KMS-11 (cell line): ENCODE results near the gene NLRC3.

ENCODE experiments used
- H2AFZ ChIP-seq: fragments of 200-600 bp; sonication (generic); 2 replicates; pipeline ENCODE4 v1.6.1; 2016; ENCODE audit warnings: antibody characterized with exemption, mixed run types, low read depth
- H3K27ac ChIP-seq: fragments of 200-600 bp; sonication (generic); 2 replicates; pipeline ENCODE4 v1.6.1; 2016; ENCODE audit warnings: mild to moderate bottlenecking, mixed run types
- H3K27me3 ChIP-seq: fragments of 200-600 bp; sonication (generic); 2 replicates; pipeline ENCODE4 v1.6.1; 2017; ENCODE audit warnings: mild to moderate bottlenecking, low read depth, mixed run types, moderate library complexity; ENCODE audit not compliant: insufficient read depth
- H3K36me3 ChIP-seq: fragments of 200-600 bp; sonication (generic); 2 replicates; pipeline ENCODE4 v1.6.1; 2017; ENCODE audit warnings: mild to moderate bottlenecking, mixed run types; ENCODE audit not compliant: insufficient read depth
- H3K4me1 ChIP-seq: fragments of 200-600 bp; sonication (generic); 2 replicates; pipeline ENCODE4 v1.6.1; 2016; ENCODE audit warnings: mild to moderate bottlenecking, low read depth, mixed run types; ENCODE audit not compliant: poor library complexity, severe bottlenecking
- H3K4me2 ChIP-seq: fragments of 200-600 bp; sonication (generic); 2 replicates; pipeline ENCODE4 v1.7.0; 2016; ENCODE audit warnings: mild to moderate bottlenecking, mixed run types
- H3K4me3 ChIP-seq: fragments of 200-600 bp; sonication (generic); IDR thresholded peaks from 2 replicates; pipeline ENCODE4 v1.6.1; 2017; ENCODE audit warnings: low read depth, low read length, mixed read lengths; ENCODE audit not compliant: insufficient read depth
- H3K79me2 ChIP-seq: fragments of 200-600 bp; sonication (generic); 2 replicates; pipeline ENCODE4 v1.6.1; 2016; ENCODE audit warnings: low read depth, mixed run types; ENCODE audit not compliant: insufficient read depth
- H3K9ac ChIP-seq: fragments of 200-600 bp; sonication (generic); 2 replicates; pipeline ENCODE4 v1.6.1; 2016; ENCODE audit warnings: mild to moderate bottlenecking, mixed run types
- H4K20me1 ChIP-seq: fragments of 200-600 bp; sonication (generic); 2 replicates; pipeline ENCODE4 v1.6.1; 2016; ENCODE audit warnings: mild to moderate bottlenecking, mixed run types; ENCODE audit not compliant: insufficient read depth
- CTCF ChIP-seq: fragments of 200-600 bp; sonication (generic); conservative IDR thresholded peaks from 2 replicates; pipeline ENCODE4 v1.6.1; 2017; ENCODE audit warnings: low read depth, mild to moderate bottlenecking, antibody characterized with exemption, low read length, moderate library complexity, mixed read lengths

NLRC3 gene

GRCh38 chr16:3498988-3499387 is 78.2 kb downstream of the NLRC3 start:
- peaks cover 28% of the 10 kb centered on the region for H3K4me1 ChIP-seq
- H3K27ac ChIP-seq: no peak overlapping the region
- no peak for TF ChIP-seq CTCF
- H4K20me1 ChIP-seq: no peaks in the 10 kb centered on the region
- H2AFZ ChIP-seq: no peak overlapping the region
- no peaks in the 10 kb centered on the region for H3K36me3 ChIP-seq
- H3K9ac ChIP-seq: no peak overlapping the region
- peaks cover 10% of the 10 kb centered on the region for H3K79me2 ChIP-seq
- no peak overlapping the region for H3K4me2 ChIP-seq
- no peaks in the 10 kb centered on the region for H3K27me3 ChIP-seq
- no peak overlapping the region for H3K4me3 ChIP-seq

DNA sequence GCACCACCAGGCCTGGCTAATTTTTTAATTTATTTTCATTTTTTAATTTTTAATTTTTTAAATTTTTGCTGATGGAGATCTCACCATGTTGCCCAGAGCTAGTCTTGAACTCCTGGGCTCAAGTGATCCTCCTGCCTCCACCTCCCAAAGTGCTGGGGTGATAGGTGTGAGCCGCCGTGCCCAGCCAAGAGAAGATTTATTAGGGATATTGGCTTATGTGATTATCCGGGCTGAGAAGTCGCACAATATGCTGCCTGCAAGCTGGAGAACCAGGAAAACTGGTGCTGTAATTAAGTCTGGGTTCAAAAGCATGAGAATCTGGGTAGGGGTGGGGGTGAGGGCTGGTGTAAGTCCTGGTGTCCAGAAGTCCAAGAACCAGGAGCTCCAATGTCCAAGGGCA is 79.4 kb downstream of the NLRC3 start:
- no peak for TF ChIP-seq CTCF
- H3K27ac ChIP-seq: no peak overlapping the region
- H3K4me1 ChIP-seq: peaks cover 16% of the 10 kb centered on the region
- no peaks in the 10 kb centered on the region for H4K20me1 ChIP-seq
- no peaks in the 10 kb centered on the region for H3K36me3 ChIP-seq
- H3K79me2 ChIP-seq: peaks cover 10% of the 10 kb centered on the region
- no peak overlapping the region for H3K4me2 ChIP-seq
- no peak overlapping the region for H3K9ac ChIP-seq
- no peaks in the 10 kb centered on the region for H3K27me3 ChIP-seq
- H3K4me3 ChIP-seq: no peak overlapping the region
- H2AFZ ChIP-seq: no peak overlapping the region

GRCh38 chr16:3496386-3496785 is 80.8 kb downstream of the NLRC3 start:
- H4K20me1 ChIP-seq: no peaks in the 10 kb centered on the region
- no peak for TF ChIP-seq CTCF

DNA sequence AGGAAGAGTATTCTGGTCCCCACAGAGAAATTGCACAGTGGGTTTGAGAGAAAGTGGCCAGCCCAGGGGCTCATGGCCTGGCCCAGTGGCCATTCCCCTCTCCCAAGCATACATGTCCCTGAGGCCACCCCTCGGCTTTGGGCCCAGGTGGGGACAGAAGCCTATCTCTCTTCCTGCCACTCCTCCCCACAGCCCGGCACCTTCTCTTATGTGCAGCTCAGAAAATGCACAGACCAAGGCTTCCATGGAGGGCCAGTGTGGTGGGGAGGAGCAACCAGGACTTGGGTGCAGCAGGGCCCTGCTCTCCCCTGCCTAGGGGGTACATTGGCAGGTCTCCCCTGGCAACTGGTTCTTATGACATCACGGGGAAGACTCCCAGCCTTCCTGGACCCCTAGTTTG is 82.0 kb downstream of the NLRC3 start, which contains the start of gene C16orf90:
Gene C16orf90 (minus strand): TSS at position 314 of the 400 bp plus-strand sequence. CDS start 68 bp downstream, at position 246.
- Histone ChIP-seq H3K27ac (no peak within 1 kb of the TSS), H3K4me2 (no peak within 1 kb of the TSS), H2AFZ (no peak within 1 kb of the TSS), H4K20me1 (no peaks in the 10 kb centered on the region), H3K9ac (no peak within 1 kb of the TSS), H3K79me2 (no peaks in the 10 kb centered on the region), H3K4me1 (no peaks in the 10 kb centered on the region), H3K36me3 (no peaks in the 10 kb centered on the region), H3K4me3 (no peak within 1 kb of the TSS), H3K27me3 (no peaks in the 10 kb centered on the region)
- TF ChIP-seq CTCF: no peak

More at GRCh38 chr16:3496386-3496785, 80.8 kb downstream of the NLRC3 start:
- H3K9ac ChIP-seq: no peak overlapping the region
- no peaks in the 10 kb centered on the region for H3K36me3 ChIP-seq
- H3K4me1 ChIP-seq: peaks cover 2% of the 10 kb centered on the region
- H3K4me3 ChIP-seq: no peak overlapping the region
- H2AFZ ChIP-seq: no peak overlapping the region
- no peaks in the 10 kb centered on the region for H3K27me3 ChIP-seq
- no peak overlapping the region for H3K4me2 ChIP-seq
- no peak overlapping the region for H3K27ac ChIP-seq
- H3K79me2 ChIP-seq: peaks cover 4% of the 10 kb centered on the region
